Germinal center (tissue), 1 donor: Measurements from ENCODE around the gene EFNA1.
A peak's percentile ranks its signal among the peaks of the same experiment; 100 is the strongest.

Source experiments
- DNase-seq: peaks from one replicate; pipeline ENCODE4 v3.0.0; 2012; ENCODE audit warnings: mixed read lengths, low spot score

EFNA1 gene, protein sequence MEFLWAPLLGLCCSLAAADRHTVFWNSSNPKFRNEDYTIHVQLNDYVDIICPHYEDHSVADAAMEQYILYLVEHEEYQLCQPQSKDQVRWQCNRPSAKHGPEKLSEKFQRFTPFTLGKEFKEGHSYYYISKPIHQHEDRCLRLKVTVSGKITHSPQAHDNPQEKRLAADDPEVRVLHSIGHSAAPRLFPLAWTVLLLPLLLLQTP

DNA sequence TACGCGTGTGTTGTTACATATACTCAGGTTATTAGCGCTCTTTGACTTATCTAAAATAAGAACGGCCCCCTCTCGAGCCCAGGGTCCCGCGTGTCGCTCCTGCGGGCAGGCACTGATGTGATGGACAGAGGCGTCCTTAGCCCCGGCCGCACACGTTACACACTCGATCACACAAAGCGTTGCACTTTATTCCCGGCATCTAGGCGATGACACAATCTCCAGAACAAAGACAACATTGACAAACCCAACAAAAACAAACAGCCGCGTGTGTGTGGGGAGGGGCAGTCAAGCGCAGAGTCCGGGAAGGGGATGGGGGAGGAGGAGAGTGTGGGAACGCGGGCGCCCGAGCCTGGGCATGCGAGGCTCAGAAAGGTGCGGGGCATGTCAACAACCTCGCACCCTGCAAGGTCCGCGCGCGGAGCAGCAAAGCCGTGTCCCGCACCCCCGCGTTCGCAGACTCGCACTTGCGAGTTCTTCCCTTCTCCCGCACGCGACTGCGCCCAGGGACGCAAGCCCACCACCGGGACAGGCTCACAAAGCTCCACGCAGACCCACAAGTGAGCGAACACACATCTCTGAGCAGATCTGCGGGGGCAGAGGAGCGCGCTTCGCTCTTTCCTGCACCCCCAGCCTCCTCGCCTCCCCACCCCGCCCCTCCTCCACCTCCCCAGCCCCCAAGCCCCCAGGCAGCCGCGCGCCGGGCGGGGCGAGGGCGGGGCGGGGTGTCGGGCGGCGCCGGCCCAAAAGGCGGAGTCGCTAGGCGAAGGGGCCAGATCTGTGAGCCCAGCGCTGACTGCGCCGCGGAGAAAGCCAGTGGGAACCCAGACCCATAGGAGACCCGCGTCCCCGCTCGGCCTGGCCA, at the start of gene EFNA1:
Gene EFNA1 (plus strand): TSS at position 772 of the 862 bp plus-strand sequence. CDS start 102 bp downstream, outside the sequence.
- DNase-seq: no peak

DNA sequence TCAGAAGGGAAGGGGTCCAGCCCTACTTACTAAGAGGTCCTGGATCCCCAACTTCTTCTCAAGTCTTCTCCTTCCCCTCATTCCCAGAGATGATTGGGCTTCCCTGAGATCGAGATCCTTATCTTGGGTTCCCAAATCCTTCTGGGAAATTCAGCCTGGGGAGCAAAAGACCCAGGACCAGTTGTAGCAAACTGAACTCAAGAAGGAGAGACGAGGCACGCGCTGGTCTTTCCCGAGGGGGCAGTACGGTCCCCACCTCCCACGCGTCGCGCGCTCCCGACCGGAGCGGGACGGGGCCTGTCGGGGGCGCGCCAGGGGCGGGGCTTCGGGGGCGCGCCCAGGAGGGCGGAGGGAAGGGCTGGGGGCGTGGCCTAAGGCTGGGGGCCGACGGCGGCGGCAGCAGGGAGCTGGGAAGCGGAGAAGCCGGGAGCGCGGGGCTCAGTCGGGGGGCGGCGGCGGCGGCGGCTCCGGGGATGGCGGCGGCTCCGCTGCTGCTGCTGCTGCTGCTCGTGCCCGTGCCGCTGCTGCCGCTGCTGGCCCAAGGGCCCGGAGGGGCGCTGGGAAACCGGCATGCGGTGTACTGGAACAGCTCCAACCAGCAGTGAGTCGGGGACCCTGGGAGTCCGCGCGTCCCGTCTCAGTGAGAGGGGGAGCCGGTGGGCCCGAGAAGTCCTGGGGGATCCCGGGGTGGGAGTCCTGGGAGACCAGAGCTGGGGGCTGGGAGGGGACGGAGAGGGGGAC, 49.0 kb upstream of the EFNA1 start, which contains the start of gene EFNA3:
Gene EFNA3 (plus strand): TSS at position 369 of the 741 bp plus-strand sequence. CDS start 105 bp downstream, at position 474.
- peak; percentile 91 for DNase-seq

DNA sequence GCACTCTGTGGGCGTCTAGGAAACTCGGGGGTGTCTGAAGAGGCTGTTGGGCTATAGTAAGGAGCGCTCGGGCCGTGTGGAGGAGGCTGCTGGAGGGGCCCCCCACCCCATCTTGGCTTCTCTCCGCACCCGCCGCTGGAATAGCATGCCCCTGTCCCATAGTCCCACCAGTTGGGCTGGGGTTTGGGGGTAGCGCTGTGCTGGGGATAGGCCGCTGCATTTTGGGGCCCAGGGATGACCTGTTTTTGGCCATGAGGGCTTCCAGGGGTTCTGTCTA, 48.5 kb upstream of the EFNA1 start:
- DNase-seq: no peak

DNA sequence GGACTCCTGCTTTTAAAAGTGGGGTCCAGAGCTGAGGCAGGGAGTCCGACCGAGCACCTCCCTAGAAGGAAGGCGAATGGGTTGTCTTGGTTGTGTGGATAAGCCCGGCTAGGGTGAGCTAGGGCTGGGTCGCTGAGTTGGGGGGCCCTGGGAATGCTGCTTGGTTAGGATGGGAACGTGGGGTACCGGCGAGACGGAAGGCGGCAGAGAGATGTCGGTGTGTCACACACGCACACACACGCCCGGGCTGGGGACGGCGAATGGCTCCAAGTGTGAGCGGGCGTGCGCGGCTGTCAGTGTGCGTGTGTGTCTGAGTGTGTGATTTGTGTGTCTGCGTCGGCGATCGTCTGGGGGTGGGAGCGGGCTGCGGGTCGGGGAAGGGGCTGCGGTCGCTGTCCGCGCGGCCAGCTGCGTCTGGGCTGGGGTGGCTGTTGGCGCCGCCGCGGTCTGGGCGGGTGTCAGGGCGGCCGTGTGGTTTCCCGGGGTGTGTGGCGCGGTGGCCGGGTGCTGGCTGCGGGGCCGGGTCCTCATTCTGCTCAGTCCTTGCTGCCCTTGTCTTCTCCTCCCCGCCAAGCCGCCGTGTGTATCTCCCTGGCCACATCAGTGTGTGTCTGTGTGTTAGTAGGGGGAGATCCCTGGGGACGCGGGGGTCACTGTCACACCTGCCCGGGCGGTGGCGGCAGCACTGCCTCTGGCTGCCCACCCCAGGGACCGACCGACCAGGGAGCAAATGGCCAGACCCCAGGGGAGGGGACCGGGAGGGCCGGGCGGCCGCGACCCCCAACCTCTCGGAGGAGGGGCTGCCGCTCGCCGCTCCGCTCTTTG, 48.0 kb upstream of the EFNA1 start:
- no peak for DNase-seq

DNA sequence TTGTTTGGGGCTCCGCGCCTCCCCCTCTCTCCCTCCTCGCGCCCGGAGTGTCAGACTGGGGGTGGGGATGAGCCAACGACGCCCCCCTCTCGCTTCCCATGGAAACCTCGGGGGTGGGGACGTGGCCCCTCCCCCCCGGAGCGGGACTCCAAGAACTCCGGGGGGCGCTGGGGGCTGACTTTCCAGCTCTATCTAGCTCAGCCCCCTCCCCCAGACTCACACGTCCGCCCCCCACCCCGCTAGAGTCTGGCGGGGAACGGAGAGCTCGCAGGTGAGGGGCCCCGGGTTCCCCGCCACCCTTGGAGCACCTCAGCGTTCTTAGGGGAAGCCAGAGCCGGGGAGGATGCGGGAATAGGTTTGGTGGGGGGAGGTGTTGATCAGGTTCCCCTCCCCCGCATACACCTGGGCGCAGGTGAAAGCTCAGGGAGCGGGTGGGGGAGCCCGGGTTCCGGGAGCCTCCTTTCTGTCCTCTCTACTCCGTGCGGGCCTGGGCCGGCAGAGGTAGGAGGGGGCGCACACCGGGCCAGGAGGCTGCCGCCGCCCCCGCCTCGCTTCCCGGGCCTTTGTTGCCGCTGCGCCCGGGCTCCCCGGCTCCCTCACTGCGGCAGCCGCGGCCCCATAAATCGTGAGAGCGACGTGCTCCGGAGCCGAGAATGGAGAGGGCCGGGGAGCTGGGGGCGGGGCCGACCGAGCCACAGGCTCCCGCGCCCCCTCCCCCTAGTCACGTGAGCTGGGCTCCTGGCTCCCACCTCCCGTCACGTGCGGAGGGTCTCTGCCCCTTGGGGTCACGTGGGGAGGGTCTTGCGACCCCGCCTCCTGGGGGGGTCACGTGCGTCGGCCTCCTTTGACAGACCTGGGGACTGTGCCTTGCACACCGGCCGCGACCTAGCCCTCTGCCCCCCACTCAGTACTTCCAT, 47.1 kb upstream of the EFNA1 start:
- no peak for DNase-seq

DNA sequence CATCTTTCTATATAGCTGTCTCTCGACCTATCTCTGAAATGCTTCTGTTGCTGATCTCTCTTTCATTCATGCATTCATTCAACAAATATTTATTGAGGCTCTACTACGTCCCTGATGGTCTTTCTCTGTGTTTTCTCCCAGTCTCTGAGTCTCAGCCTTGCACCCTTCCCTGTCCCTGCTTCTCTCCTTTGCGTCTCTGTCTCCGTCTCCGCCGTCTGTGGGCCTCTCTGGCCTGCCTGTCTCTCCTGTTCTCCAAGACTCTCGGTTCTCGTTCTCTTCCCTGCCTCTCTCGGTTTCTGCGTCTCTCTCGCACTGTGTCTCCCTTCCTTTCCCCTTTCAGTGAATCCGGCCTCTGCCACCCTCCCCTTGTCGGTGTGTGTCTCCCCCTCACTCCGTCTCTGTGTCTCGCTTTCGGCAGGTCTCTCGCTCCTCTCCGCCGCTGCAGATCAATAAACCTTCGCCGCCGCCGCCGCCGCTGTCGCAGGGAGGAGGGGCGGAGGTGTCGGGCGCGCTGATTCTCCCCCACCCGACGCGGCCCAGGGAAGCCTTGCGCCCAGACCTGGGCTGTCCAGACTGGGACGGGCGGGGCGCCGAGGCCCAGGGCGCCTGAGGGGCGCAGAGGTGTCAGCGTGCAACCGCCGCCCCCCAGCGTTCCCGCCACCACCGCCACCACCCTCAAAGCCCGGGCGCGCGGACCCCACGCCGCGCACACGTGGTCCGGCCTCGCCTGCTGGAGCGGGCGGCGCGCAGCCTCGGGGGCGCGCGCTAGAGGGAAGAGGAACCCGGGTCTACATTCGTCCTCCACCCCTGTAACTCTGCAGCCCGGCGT, 46.0 kb upstream of the EFNA1 start:
- DNase-seq: no peak

DNA sequence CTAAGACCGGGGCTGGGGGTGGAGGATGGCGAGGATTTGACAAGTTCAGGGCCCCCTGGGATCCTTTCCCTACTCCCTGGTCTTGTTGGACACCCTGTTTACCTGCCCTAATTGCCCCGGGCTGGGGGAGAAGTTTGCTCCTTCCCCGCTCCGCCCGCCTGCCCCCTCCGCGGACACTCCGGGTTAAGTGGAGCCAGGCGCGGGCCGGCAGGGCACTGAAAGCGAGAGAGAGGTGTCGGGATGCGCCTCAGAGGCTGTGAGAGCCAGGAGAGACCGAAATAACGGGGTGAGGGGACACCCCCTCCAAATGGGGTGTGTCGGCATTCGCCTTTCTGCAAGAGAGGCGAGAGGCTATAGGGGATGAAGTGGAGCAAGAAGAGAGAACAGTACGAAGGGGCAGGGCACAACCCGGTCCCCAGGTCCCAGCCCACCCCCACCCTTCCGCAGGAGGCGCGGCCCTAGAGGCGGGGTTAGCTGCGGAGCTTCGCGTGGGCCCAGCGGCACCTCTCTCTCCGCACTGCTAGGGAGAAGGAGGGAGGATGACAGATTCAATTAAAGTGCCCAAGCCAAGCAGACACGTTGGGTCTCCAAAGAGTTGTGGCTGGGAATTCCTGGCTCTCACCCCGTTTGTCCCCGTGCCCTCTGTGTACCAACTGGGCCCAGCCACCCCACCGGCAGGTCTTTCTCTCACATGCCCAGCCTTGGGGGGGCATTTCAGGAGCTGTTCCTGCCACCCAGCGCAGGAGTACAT, 45.2 kb upstream of the EFNA1 start:
- no peak for DNase-seq

DNA sequence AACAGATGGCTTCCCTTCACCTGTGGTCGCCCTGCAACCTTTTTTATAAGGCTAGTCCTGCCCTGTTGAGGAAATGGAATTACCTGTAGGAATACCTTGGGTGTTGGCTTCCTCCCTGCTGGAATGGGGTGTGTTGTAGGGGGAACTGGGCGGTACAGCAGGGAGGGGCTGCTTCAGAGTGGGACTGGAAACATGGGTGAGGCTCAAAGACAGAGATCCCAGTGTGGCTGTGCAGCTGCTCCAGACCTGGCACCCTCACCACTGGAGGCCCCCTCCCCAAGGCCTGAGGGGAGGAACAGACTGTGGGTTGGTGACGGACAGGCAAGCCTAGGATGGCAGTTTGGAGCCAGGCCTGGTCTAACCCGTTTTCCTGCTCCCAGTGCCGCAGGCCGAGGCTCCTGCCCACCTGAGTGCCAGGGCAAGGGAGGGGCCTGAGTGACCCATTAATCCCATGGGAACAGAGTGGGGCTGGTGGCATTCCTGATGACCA, 44.6 kb upstream of the EFNA1 start:
- no peak for DNase-seq

DNA sequence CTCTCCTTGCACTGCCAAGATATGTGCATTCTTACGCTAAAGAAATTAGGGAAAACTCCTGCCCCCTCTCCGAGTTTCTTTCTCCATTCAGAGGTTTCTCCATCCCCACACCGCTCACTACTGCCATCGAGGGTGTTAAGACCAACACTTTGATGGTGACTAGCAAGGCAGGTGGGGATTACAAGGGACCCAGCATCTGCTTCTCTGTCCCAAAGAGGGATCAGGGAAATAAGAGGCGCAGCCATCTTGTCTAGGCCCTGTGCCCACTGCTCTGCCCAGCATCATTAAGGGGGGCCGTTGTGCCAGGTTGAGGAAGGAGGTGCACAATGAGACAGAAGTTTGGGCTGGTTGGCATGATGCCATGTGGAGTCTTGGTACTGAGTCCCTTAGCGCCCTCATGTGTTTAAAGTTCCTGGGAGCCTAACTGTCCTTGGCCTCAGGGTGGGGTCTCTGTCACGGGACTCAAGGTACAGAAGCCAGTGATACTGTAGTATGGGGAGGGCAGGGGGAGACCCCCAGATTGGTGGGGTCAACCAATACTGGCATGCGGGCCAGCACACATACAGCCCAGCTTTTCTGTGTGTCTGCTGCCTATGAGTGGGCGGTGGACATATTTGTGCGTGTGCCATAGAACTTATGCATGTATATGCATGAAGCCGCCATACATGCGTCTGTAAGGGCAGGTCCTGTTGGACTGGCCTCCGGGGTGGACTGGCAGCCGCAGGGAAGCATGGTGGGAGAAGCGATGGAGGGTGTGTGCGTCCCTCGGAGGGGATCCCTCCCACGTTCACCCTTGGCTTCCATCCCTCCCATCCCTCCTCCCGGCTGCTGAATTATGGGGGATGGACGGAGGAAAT, 43.6 kb upstream of the EFNA1 start:
- no peak for DNase-seq

DNA sequence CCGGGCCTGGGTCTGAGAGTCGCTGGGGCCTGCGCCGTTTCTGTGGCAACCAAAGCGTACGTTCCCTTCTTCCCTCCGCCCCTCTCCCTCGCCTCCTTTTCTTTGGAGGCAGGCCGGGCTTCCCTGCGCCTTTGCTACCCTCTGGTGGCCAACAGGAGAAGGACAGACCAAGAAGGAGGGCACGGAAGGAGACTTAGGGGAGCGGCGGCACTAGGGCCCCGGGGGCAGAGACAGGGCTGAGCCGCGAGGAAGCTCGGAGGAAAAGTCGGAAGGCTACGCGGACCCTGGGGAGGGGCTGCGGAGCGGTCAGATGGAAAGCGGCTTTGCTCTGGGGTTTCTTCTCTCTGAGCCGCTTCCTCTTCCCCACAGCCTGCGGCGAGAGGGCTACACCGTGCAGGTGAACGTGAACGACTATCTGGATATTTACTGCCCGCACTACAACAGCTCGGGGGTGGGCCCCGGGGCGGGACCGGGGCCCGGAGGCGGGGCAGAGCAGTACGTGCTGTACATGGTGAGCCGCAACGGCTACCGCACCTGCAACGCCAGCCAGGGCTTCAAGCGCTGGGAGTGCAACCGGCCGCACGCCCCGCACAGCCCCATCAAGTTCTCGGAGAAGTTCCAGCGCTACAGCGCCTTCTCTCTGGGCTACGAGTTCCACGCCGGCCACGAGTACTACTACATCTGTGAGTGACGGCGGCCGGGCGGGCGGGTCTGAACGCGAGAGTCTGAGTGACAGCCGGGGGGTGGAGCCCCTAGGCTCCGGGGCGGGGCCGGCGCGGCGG, 42.8 kb upstream of the EFNA1 start:
- DNase-seq: peak; percentile 94

DNA sequence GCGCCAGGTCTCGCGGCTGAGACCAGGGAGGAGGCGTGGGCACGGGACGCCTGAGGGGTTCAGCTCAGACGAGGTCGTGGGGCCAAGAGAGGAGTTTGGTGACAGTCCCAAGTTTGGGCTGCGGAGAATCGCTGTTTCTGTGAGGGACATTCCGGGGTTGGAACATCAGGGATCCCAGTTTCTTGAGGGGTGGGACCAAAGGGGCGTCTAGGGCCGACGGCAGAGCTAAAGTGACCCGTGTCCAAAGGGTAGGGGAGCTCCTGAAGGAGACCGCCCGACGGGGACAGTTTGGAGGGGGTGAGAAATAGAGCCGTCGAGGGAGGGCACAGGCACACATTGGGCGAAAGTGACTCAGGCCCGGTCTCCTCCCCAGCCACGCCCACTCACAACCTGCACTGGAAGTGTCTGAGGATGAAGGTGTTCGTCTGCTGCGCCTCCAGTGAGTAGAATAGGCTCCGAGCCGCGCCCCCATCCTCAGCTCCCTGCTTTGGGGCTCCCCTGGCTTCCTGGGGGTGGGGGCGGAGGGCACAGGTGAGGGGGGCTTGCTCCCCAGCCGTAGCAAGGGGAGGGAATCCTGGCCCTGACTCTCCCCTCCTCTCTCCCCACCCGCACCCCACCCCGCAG, 42.1 kb upstream of the EFNA1 start:
- no peak for DNase-seq

DNA sequence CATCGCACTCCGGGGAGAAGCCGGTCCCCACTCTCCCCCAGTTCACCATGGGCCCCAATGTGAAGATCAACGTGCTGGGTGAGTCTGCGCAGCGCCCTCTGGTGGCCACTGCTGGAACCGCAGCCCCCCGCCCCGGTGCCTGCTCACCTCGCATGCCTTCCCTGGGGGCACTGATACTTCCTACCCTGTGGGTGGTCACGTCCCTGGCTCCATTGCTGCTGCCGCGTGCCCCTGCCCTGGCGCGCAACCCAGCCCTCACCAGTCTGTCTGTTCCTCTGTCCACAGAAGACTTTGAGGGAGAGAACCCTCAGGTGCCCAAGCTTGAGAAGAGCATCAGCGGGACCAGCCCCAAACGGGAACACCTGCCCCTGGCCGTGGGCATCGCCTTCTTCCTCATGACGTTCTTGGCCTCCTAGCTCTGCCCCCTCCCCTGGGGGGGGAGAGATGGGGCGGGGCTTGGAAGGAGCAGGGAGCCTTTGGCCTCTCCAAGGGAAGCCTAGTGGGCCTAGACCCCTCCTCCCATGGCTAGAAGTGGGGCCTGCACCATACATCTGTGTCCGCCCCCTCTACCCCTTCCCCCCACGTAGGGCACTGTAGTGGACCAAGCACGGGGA, 41.4 kb upstream of the EFNA1 start:
- DNase-seq: peak; percentile 85

DNA sequence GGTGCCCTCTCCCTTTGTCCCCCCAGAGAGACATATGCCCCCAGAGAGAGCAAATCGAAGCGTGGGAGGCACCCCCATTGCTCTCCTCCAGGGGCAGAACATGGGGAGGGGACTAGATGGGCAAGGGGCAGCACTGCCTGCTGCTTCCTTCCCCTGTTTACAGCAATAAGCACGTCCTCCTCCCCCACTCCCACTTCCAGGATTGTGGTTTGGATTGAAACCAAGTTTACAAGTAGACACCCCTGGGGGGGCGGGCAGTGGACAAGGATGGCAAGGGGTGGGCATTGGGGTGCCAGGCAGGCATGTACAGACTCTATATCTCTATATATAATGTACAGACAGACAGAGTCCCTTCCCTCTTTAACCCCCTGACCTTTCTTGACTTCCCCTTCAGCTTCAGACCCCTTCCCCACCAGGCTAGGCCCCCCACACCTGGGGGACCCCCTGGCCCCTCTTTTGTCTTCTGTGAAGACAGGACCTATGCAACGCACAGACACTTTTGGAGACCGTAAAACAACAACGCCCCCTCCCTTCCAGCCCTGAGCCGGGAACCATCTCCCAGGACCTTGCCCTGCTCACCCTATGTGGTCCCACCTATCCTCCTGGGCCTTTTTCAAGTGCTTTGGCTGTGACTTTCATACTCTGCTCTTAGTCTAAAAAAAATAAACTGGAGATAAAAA, 40.7 kb upstream of the EFNA1 start:
- no peak for DNase-seq

DNA sequence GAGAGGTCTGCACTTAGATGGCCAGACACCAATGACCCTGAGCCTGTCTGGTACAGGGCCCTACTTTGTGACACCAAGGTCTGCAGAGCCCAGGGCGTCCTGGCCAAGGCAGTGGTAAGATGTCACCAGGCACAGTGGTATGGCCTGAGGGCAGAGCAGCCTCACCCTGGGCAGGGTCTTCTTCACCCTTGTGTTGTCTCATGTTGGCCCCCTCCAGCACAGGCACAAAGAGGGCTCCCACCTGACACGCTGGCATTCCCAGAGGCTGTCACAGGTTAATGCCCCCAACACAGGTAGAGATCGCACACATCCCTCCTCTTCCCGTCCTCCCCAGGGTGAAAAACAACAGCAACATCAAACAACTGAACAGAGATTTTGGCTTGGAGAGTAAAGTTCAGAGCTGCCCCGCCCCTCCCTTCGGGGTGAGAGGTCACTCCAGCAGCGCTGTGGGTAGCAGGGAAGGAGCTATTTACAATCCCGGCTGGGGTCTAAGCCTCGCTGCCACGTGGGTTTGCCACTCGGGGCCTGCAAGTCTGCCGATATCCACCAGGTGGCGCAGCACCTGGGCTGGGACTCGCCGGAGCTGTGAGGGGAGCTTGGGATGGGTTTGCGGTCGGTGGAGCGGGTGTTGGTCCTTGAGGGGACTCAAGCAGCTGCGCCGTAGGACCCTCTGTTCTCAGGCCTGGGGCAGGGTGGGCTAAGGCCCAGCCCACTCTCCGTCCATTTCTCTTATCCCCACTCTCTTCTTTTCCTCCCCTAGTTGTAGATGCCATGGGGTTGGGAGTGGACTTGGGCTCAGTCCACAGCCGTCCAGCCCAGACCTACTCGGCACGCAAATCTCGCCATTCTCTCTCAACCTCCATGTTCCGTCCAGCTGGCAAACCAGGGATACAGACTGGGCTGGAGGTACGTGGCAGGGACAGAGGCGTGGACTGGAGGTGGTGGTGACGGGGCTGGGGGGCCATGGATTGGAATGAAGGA, 36.3 kb upstream of the EFNA1 start:
- DNase-seq: peak; percentile 80

DNA sequence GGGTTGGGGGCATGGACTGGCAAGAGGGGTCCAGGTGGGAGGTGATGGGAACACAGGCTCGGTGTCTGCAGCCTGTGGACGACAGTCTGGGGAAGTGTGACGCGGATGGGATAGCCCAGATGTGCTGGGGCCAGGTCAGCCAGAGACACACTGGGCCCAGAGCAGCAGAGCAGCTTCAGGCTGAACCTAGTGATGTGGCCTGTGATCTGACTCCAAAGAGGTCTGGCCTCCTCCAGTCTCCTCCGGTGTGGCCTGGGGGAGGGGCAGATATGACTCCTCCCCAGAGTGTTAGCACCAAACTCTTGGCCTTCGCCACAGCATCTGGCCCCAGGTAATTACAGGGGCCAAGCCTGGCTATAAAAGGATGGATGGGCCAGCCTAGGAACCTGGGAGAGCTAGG, 35.5 kb upstream of the EFNA1 start:
- DNase-seq: no peak
